ENCODE measurements around the gene DOCK4. TPM values are rescaled to one million over a fixed set of nuclear protein-coding genes. Genes with fewer than 3 reads are reported as not detected.

DOCK4 gene
- total RNA-seq, 1 experiment from 2014 or later, result 20.4 TPM

- Mint-ChIP-seq H3K36me3 (no peaks in the 10 kb centered on the region), H3K9me3 (no peaks in the 10 kb centered on the region), H3K27ac (no peak overlapping the region), H3K4me1 (peaks cover 11% of the 10 kb centered on the region), H3K4me3 (no peak overlapping the region), H3K27me3 (ENCODE audit: low read depth) (no peaks in the 10 kb centered on the region)
- CTCF ChIA-PET, result no interaction called here
- DNase-seq (ENCODE audit: low spot score), result no peak
- TF ChIP-seq PRRX2 (CRISPR knock-in tag; IDR thresholded peaks at IDR 0.05), result no peak
- no peak for TF ChIP-seq ZNF396 (CRISPR knock-in tag; IDR thresholded peaks at IDR 0.05; ENCODE audit: borderline replicate concordance)
- no peak for TF ChIP-seq NR3C1 (CRISPR knock-in tag; conservative IDR thresholded peaks at IDR 0.05; ENCODE audit: low read depth)
- TF ChIP-seq USF1 (CRISPR knock-in tag; IDR thresholded peaks at IDR 0.05), result no peak
- TF ChIP-seq AR (CRISPR knock-in tag; IDR thresholded peaks at IDR 0.05), result no peak
- TF ChIP-seq FOXP4 (CRISPR knock-in tag; IDR thresholded peaks at IDR 0.05), result no peak
- no peak for TF ChIP-seq ZNF219 (CRISPR knock-in tag; IDR thresholded peaks at IDR 0.05; ENCODE audit: borderline replicate concordance)
- TF ChIP-seq ZNF532 (CRISPR knock-in tag; IDR thresholded peaks at IDR 0.05; ENCODE audit: borderline replicate concordance), result no peak
- no peak for TF ChIP-seq MXD4 (CRISPR knock-in tag; IDR thresholded peaks at IDR 0.05; ENCODE audit: borderline replicate concordance)
- no peak for TF ChIP-seq ELF4 (CRISPR knock-in tag; IDR thresholded peaks at IDR 0.05; ENCODE audit: low read depth)
- no peak for TF ChIP-seq SP1 (CRISPR knock-in tag; conservative IDR thresholded peaks at IDR 0.05)
- TF ChIP-seq ZNF416 (CRISPR knock-in tag; IDR thresholded peaks at IDR 0.05), result no peak
- TF ChIP-seq STAT6 (CRISPR knock-in tag; conservative IDR thresholded peaks at IDR 0.05; ENCODE audit: low read depth), result no peak
- POLR2A ChIA-PET, result no interaction called here
- ATAC-seq, result no peak
Measured at GRCh38 chr7:112186300-112186699, 19.9 kb downstream of the DOCK4 start.
